Prostate gland (tissue), 2 donors: ENCODE measurements around the gene BRD7. TPM values are rescaled to one million over a fixed set of nuclear protein-coding genes. Genes with fewer than 3 reads are reported as not detected.

ENCODE experiments used
- DNase-seq: peaks from one replicate; pipeline ENCODE4 v3.0.0-alpha.2; 2019; ENCODE audit warnings: low spot score
- H3K27ac ChIP-seq, 2 donors: fragments of 200-600 bp; sonication (generic); 2 replicates each; pipeline ENCODE4 v1.5.1; 2017 to 2019
- H3K27me3 ChIP-seq: fragments of 200-600 bp; sonication (generic); replicated peaks from 2 replicates; pipeline ENCODE4 v1.5.1; 2019; ENCODE audit not compliant: insufficient read depth
- H3K36me3 ChIP-seq, 2 donors: fragments of 200-600 bp; sonication (generic); 1 replicate in 1 of 2; 2 replicates in 1 of 2; pipeline versions ENCODE4 v1.5.1 to v1.8.1; 2017 to 2019
- H3K4me1 ChIP-seq: fragments of 200-600 bp; sonication (generic); replicated peaks from 2 replicates; pipeline ENCODE4 v1.5.1; 2019
- H3K4me3 ChIP-seq, 2 donors: fragments of 200-600 bp; sonication (generic); 2 replicates each; pipeline ENCODE4 v1.5.1; 2017 to 2019
- H3K9me3 ChIP-seq: fragments of 200-600 bp; sonication (generic); 2 replicates; pipeline ENCODE4 v1.5.1; 2017
- CTCF ChIP-seq, 4 experiments: fragments of 200-600 bp in 2 of 4; fragments of 450-650 bp in 2 of 4; sonication (generic) in 2 of 4; IDR thresholded peaks; 1 replicate in 3 of 4; 2 replicates in 1 of 4; pipeline ENCODE4 v1.5.1; 2016 to 2019; ENCODE audit warnings: antibody characterized with exemption in 4 of 4, mild to moderate bottlenecking in 2 of 4, moderate library complexity in 2 of 4
- POLR2A ChIP-seq: fragments of 450-650 bp; IDR thresholded peaks from one replicate; pipeline ENCODE4 v1.6.1; 2016; ENCODE audit warnings: antibody characterized with exemption, mild to moderate bottlenecking
- POLR2AphosphoS5 ChIP-seq: sonication (generic); formaldehyde crosslinking; IDR thresholded peaks from one replicate; pipeline ENCODE4 v1.6.1; 2017; ENCODE audit warnings: antibody characterized with exemption
- WGBS: methylation state at CpG from one replicate; pipeline ENCODE4 v1.1.5; 2018; 5-methylcytosine and 5-hydroxymethylcytosine counted together
- intact Hi-C: fragments of 100-400 bp; cut with DNase I; formaldehyde crosslinking; loops from one replicate; pipeline ENCODE4 v1.14.2; 2022
- total RNA-seq, 2 donors: library from RNA; depleted of rRNA; stranded (reverse); fragments of >200 nt; gene quantifications; one replicate each; pipeline ENCODE4 v1.1.0, GENCODE V29; 2016

The BRD7 gene
- total RNA-seq, 2 donors from 2014 or later, result 38.7 to 66.0 TPM

GRCh38 chr16:50302472-50303005, 66.2 kb downstream of the BRD7 start:
- no peaks in the 10 kb centered on the region for H3K9me3 ChIP-seq
- no peak for TF ChIP-seq POLR2A
- no peak for TF ChIP-seq CTCF (IDR thresholded peaks at IDR 0.05)
- TF ChIP-seq POLR2AphosphoS5, result no peak
- H3K27me3 ChIP-seq, result no peaks in the 10 kb centered on the region
- H3K4me1 ChIP-seq, result no peaks in the 10 kb centered on the region
- no peak for DNase-seq
- no peak overlapping the region for H3K4me3 ChIP-seq
- no peak overlapping the region for H3K27ac ChIP-seq
- 76% methylated on average over 15 of the region's 15 CpGs for WGBS
- no peaks in the 10 kb centered on the region for H3K36me3 ChIP-seq
- intact Hi-C loops, result no loop called here

- DNase-seq, result no peak
- Histone ChIP-seq H3K27ac (no peak overlapping the region), H3K4me3 (no peak overlapping the region), H3K9me3 (no peaks in the 10 kb centered on the region), H3K36me3 (no peaks in the 10 kb centered on the region), H3K4me1 (no peaks in the 10 kb centered on the region), H3K27me3 (no peaks in the 10 kb centered on the region)
- TF ChIP-seq POLR2A (no peak), POLR2AphosphoS5 (no peak), CTCF (IDR thresholded peaks at IDR 0.05) (no peak)
- WGBS, result 85% methylated on average over 20 of the region's 21 CpGs
- intact Hi-C loops, result no loop called here
Measured at GRCh38 chr16:50301626-50302471, 66.9 kb downstream of the BRD7 start.

- WGBS, result 92% methylated on average over 23 of the region's 23 CpGs
- Histone ChIP-seq H3K9me3 (no peaks in the 10 kb centered on the region), H3K36me3 (no peaks in the 10 kb centered on the region), H3K4me1 (no peaks in the 10 kb centered on the region), H3K27ac (no peak overlapping the region), H3K4me3 (no peak overlapping the region), H3K27me3 (no peaks in the 10 kb centered on the region)
- TF ChIP-seq CTCF (IDR thresholded peaks at IDR 0.05), result no peak
- no peak for TF ChIP-seq POLR2AphosphoS5
- TF ChIP-seq POLR2A, result no peak
- intact Hi-C loops, result no loop called here
- no peak for DNase-seq
Measured at GRCh38 chr16:50300942-50301625, 67.7 kb downstream of the BRD7 start.

GRCh38 chr16:50299508-50300105, 69.2 kb downstream of the BRD7 start:
- H3K36me3 ChIP-seq, result no peaks in the 10 kb centered on the region
- no peak overlapping the region for H3K4me3 ChIP-seq
- H3K27ac ChIP-seq, result no peak overlapping the region
- no peak for DNase-seq
- intact Hi-C loops, result no loop called here
- no peaks in the 10 kb centered on the region for H3K27me3 ChIP-seq
- H3K9me3 ChIP-seq, result no peaks in the 10 kb centered on the region
- TF ChIP-seq POLR2A (no peak), POLR2AphosphoS5 (no peak), CTCF (IDR thresholded peaks at IDR 0.05) (no peak)
- WGBS, result 94% methylated on average over 4 of the region's 12 CpGs
- H3K4me1 ChIP-seq, result no peaks in the 10 kb centered on the region
